Pancreas (tissue), 10 donors: ENCODE measurements around the gene MTPN. TPM values are rescaled to one million over a fixed set of nuclear protein-coding genes. Genes with fewer than 3 reads are reported as not detected.
A peak's percentile ranks its signal among the peaks of the same experiment; 100 is the strongest.

ENCODE experiments used
- ATAC-seq, 4 donors: fragments of 200-7000 bp; cut with Tn5 transposase; one replicate each; pipeline versions ENCODE4 v1.8.0 to v1.9.1; 2020; ENCODE audit warnings: mild to moderate bottlenecking in 4 of 4, moderate library complexity in 4 of 4
- DNase-seq, 6 donors: peaks; one replicate each; pipeline ENCODE4 v3.0.0-alpha.2; 2020
- FAIRE-seq: peaks from 2 replicates; lab custom pipeline; 2012; peaks lifted over from hg19 to GRCh38; lab: Jason Lieb, UNC
- H3K27ac ChIP-seq, 4 donors: fragments of 200-600 bp; sonication (generic); 1 replicate in 3 of 4; 2 replicates in 1 of 4; pipeline versions ENCODE4 v1.5.0 to v1.8.0; 2020
- H3K27me3 ChIP-seq, 4 donors: fragments of 200-600 bp; one replicate each; pipeline ENCODE4 v1.8.0; 2021
- H3K36me3 ChIP-seq, 3 donors: fragments of 200-600 bp; sonication (generic) in 1 of 3; one replicate each; pipeline versions ENCODE4 v1.5.0 to v1.8.0; 2020 to 2021
- H3K4me1 ChIP-seq, 3 donors: fragments of 200-600 bp; one replicate each; pipeline ENCODE4 v1.8.0; 2021
- H3K4me3 ChIP-seq, 4 donors: fragments of 200-600 bp; sonication (generic) in 2 of 4; one replicate each; pipeline versions ENCODE4 v1.5.0 to v1.8.0; 2020 to 2021
- H3K9me3 ChIP-seq, 4 donors: fragments of 200-600 bp; one replicate each; pipeline ENCODE4 v1.8.0; 2021
- WGBS, 2 donors: extraction: QIAGEN DNeasy Blood & Tissue Kit; methylation state at CpG; one replicate each; pipeline ENCODE4 v1.1.7; 2013; 5-methylcytosine and 5-hydroxymethylcytosine counted together
- intact Hi-C, 3 donors: fragments of 100-400 bp; cut with DNase I; formaldehyde crosslinking; loops; one replicate each; pipeline versions ENCODE4 v1.11.1 to v1.14.2; 2022
- polyA plus RNA-seq, 2 donors: library from polyadenylated mRNA; stranded (reverse); fragments of 200-250 nt; gene quantifications; one replicate each; pipeline ENCODE4 v1.2.3, GENCODE V29; 2013
- total RNA-seq, 6 donors: library from RNA; stranded (reverse); fragmentation: NEBNext Ultra II Directional in 4 of 6; extraction: Animal tissue kit (Norgen Biotek cat#: 25700) in 4 of 6; gene quantifications; one replicate each; pipeline versions ENCODE4 v1.2.1 to v1.2.4, GENCODE V29; 2021 to 2023
- TF ChIP-seq, protein P1 (sequence below), 4 donors: fragments of 200-600 bp; sonication (generic) in 3 of 4; IDR thresholded peaks; one replicate each; pipeline versions ENCODE4 v1.5.0 to v1.8.0; 2021; ENCODE audit warnings: antibody characterized with exemption in 4 of 4
- donor health status: healthy with polysubstance abuse.
- donor health status: DM: no; HTN: no; CAD: no; lungs with moderate emphysema.
- donor health status: DM: no; HTN: no; CAD: no.
- donor health status: control.
- donor health status: control.
- donor health status: Bipolar disorder and iron deficiency.
- donor health status: DM: yes; HTN: yes; CAD: no.
- donor health status: DM: no; HTN: no; CAD: no.
- donor health status: DM: no; HTN: no; CAD: no.
- donor health status: DM: yes; HTN: yes; CAD: no.

MTPN gene
- total and polyA plus RNA-seq, 8 donors: 10.8 to 45.1 (median 21.6) TPM

DNA sequence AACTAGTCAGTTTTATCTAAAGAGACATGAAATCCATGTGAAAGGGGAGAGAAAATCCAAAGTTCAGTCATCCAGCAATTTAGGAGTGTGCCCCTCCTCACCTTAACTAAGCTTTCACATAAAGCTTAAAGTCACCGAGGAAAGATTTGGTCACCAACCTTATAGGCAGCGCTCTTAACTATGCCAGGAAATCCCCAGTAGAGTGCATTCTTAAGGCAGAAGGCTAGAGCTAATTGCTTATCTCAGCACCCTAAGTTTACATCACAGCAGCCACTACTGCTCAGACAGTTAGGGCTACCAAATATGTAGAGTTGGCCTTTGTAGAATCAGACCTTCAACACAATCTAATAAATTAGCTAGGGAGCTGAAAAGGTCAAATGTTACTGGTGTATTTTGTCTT is 47.9 kb downstream of the MTPN start:
- Histone ChIP-seq H3K27me3 (no peaks in the 10 kb centered on the region), H3K27ac (no peak overlapping the region), H3K4me3 (no peak overlapping the region), H3K36me3 (no peaks in the 10 kb centered on the region), H3K9me3 (no peaks in the 10 kb centered on the region), H3K4me1 (no peaks in the 10 kb centered on the region)
- ATAC-seq (no peak), FAIRE-seq (no peak), DNase-seq (no peak)
- 86 to 89% methylated on average over 2 of the region's 2 CpGs for WGBS, 2 donors
- intact Hi-C loops: no loop called here
- TF ChIP-seq, protein P1, sequence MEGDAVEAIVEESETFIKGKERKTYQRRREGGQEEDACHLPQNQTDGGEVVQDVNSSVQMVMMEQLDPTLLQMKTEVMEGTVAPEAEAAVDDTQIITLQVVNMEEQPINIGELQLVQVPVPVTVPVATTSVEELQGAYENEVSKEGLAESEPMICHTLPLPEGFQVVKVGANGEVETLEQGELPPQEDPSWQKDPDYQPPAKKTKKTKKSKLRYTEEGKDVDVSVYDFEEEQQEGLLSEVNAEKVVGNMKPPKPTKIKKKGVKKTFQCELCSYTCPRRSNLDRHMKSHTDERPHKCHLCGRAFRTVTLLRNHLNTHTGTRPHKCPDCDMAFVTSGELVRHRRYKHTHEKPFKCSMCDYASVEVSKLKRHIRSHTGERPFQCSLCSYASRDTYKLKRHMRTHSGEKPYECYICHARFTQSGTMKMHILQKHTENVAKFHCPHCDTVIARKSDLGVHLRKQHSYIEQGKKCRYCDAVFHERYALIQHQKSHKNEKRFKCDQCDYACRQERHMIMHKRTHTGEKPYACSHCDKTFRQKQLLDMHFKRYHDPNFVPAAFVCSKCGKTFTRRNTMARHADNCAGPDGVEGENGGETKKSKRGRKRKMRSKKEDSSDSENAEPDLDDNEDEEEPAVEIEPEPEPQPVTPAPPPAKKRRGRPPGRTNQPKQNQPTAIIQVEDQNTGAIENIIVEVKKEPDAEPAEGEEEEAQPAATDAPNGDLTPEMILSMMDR (IDR thresholded peaks at IDR 0.05): no peak

- Histone ChIP-seq H3K4me3 (no peak overlapping the region), H3K27ac (no peak overlapping the region), H3K9me3 (no peaks in the 10 kb centered on the region), H3K36me3 (no peaks in the 10 kb centered on the region), H3K27me3 (no peaks in the 10 kb centered on the region), H3K4me1 (no peaks in the 10 kb centered on the region)
- no peak for ATAC-seq
- DNase-seq: no peak
- intact Hi-C loops: no loop called here
- FAIRE-seq: no peak
- TF ChIP-seq, protein P1 (IDR thresholded peaks at IDR 0.05): no peak
Observed at GRCh38 chr7:135928136-135928535, 49.0 kb downstream of the MTPN start.

DNA sequence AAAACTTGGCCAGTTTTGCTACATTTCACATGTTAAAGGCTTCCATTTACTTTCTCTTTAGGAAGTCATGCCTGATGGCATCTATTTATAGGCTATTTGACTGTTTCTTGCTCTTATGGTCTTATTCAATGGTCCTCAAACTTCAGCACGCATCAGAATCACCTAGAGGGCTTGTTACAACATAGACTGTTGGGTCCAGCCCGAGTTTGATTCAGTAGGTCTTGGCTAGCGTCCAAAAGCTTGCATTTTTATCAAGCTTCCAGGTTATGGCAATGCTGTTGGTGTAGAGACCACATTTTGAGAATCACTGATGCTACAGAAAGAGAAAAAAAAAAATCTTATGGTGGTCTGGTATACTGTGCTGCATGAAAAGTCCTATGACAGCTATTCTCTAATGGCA is 51.9 kb downstream of the MTPN start:
- Histone ChIP-seq H3K36me3 (no peaks in the 10 kb centered on the region), H3K27ac (no peak overlapping the region), H3K9me3 (no peaks in the 10 kb centered on the region), H3K4me3 (no peak overlapping the region), H3K4me1 (no peaks in the 10 kb centered on the region), H3K27me3 (no peaks in the 10 kb centered on the region)
- 68 to 72% methylated on average over 3 of the region's 3 CpGs for WGBS, 2 donors
- intact Hi-C loops: no loop called here
- no peak for FAIRE-seq
- no peak for ATAC-seq
- DNase-seq: no peak
- TF ChIP-seq, protein P1 (IDR thresholded peaks at IDR 0.05): no peak

DNA sequence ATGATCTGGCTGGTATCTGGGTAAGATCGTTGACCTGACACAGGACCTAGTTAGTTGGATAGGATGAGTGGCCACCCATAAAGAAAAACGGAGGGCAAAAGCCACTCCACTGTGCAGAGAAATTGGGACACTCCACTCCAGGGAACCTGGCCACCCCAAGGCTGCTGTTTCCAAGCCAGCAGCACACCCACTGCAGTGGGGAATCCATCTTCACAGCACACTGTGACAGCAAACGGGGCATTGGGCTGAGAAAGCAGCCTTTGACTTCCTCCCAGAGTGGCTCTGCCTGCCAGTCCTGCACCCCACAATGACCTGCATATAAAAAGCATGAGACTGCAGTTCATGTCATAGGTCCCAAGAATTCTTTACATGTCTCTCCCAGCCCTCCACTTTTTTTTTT is 52.9 kb downstream of the MTPN start:
- H3K4me3 ChIP-seq: no peak overlapping the region
- no peak for FAIRE-seq
- intact Hi-C loops: no loop called here
- no peaks in the 10 kb centered on the region for H3K4me1 ChIP-seq
- peak in 1 of 4 donors; percentile 18 for ATAC-seq
- H3K36me3 ChIP-seq: no peaks in the 10 kb centered on the region
- no peak overlapping the region for H3K27ac ChIP-seq
- DNase-seq: no peak
- H3K9me3 ChIP-seq: no peaks in the 10 kb centered on the region
- TF ChIP-seq, protein P1 (IDR thresholded peaks at IDR 0.05): no peak
- H3K27me3 ChIP-seq: no peaks in the 10 kb centered on the region
- WGBS, 2 donors: 89 to 90% methylated on average over 3 of the region's 3 CpGs

DNA sequence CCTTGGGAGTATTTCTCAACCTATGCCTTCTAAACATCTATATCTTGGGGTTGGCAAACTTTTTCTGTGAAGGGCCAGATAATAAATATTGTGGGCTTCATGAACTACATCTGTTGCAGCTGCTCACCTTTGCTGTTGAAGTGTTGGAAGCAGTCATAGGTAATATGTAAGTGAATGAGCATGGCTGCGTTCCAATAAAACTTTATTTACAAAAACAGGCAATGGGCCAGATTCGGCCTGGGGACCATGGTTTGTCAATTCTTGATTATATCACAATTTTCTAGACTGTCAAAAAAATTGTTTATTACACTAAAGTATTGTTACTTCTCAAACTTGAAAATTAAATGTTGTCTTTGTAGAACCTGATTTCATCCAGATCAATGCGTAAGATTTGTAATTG is 54.9 kb downstream of the MTPN start:
- intact Hi-C loops: no loop called here
- TF ChIP-seq, protein P1 (IDR thresholded peaks at IDR 0.05): no peak
- H3K27ac ChIP-seq: no peak overlapping the region
- H3K4me3 ChIP-seq: no peak overlapping the region
- no peaks in the 10 kb centered on the region for H3K9me3 ChIP-seq
- FAIRE-seq (no peak), DNase-seq (no peak), ATAC-seq (no peak)
- H3K36me3 ChIP-seq: no peaks in the 10 kb centered on the region
- no peaks in the 10 kb centered on the region for H3K4me1 ChIP-seq
- H3K27me3 ChIP-seq: no peaks in the 10 kb centered on the region
- 93 to 98% methylated on average over 3 of the region's 3 CpGs for WGBS, 2 donors
